MM.1S (cell line): Measurements from ENCODE around the gene ZNF554.

Experiments used
- DNase-seq: peaks from one replicate; pipeline ENCODE4 v3.0.0-alpha.2; 2015
- H2AFZ ChIP-seq: fragments of 300-600 bp; sonication (generic); 2 replicates; pipeline ENCODE4 v1.6.0; 2016; ENCODE audit warnings: antibody characterized with exemption, low read length
- H3F3A ChIP-seq: fragments of 300-600 bp; sonication (generic); 2 replicates; pipeline ENCODE4 v1.6.1; 2016; ENCODE audit warnings: mild to moderate bottlenecking, antibody characterized with exemption, low read length, moderate library complexity, mixed read lengths; ENCODE audit not compliant: insufficient read depth
- H3K27ac ChIP-seq: fragments of 300-600 bp; sonication (generic); 2 replicates; pipeline ENCODE4 v1.5.1; 2016; ENCODE audit warnings: mild to moderate bottlenecking, low read length
- H3K27me3 ChIP-seq: fragments of 300-600 bp; sonication (generic); replicated peaks from 2 replicates; pipeline ENCODE4 v1.6.0; 2016; ENCODE audit warnings: low read length; ENCODE audit not compliant: insufficient read depth
- H3K36me3 ChIP-seq: fragments of 300-600 bp; sonication (generic); replicated peaks from 2 replicates; pipeline ENCODE4 v1.6.1; 2016; ENCODE audit warnings: mild to moderate bottlenecking, low read length, mixed read lengths; ENCODE audit not compliant: insufficient read depth
- H3K4me1 ChIP-seq: fragments of 300-600 bp; sonication (generic); 2 replicates; pipeline ENCODE4 v1.6.1; 2016; ENCODE audit warnings: low read length, mixed read lengths
- H3K4me2 ChIP-seq: fragments of 300-600 bp; sonication (generic); 2 replicates; pipeline ENCODE4 v1.6.0; 2016; ENCODE audit warnings: low read depth, low read length
- H3K4me3 ChIP-seq: fragments of 300-600 bp; sonication (generic); 2 replicates; pipeline ENCODE4 v1.5.1; 2016; ENCODE audit warnings: low read length, mixed read lengths
- H3K79me2 ChIP-seq: fragments of 300-600 bp; sonication (generic); 2 replicates; pipeline ENCODE4 v1.6.1; 2016; ENCODE audit warnings: mixed run types, low read length, mixed read lengths
- H3K9ac ChIP-seq: fragments of 300-600 bp; sonication (generic); 2 replicates; pipeline ENCODE4 v1.6.1; 2016; ENCODE audit warnings: low read length, mixed read lengths
- H3K9me2 ChIP-seq: fragments of 300-600 bp; sonication (generic); replicated peaks from 2 replicates; pipeline ENCODE4 v1.6.1; 2016; ENCODE audit warnings: mild to moderate bottlenecking, low read length, mixed read lengths; ENCODE audit not compliant: insufficient read depth
- H3K9me3 ChIP-seq: fragments of 300-600 bp; sonication (generic); replicated peaks from 2 replicates; pipeline ENCODE4 v1.6.1; 2016; ENCODE audit warnings: mild to moderate bottlenecking, low read length, mixed read lengths; ENCODE audit not compliant: insufficient read depth
- H4K20me1 ChIP-seq: fragments of 300-600 bp; sonication (generic); 2 replicates; pipeline ENCODE4 v1.6.1; 2016; ENCODE audit warnings: mild to moderate bottlenecking, low read length, moderate library complexity, mixed read lengths; ENCODE audit not compliant: insufficient read depth
- CTCF ChIP-seq: fragments of 300-600 bp; sonication (generic); IDR thresholded peaks from 2 replicates; pipeline ENCODE4 v1.5.1; 2016; ENCODE audit warnings: antibody characterized with exemption, low read length, mixed read lengths
- EZH2 ChIP-seq: fragments of 300-600 bp; sonication (generic); optimal IDR thresholded peaks from 2 replicates; pipeline ENCODE3; 2017; ENCODE audit warnings: low read depth, mild to moderate bottlenecking, antibody characterized with exemption, low read length, mixed read lengths
- EZH2phosphoT487 ChIP-seq: fragments of 300-600 bp; sonication (generic); IDR thresholded peaks from 2 replicates; pipeline ENCODE4 v1.6.1; 2018; ENCODE audit warnings: antibody characterized with exemption, low read length

The ZNF554 gene

GRCh38 chr19:2820112-2820702 lies 539 bp downstream of the ZNF554 start:
- Histone ChIP-seq H2AFZ (peak overlapping the region; percentile 78), H3F3A (no peaks in the 10 kb centered on the region), H3K27me3 (no peaks in the 10 kb centered on the region), H3K36me3 (no peaks in the 10 kb centered on the region), H3K4me3 (peak overlapping the region; percentile 69), H3K27ac (no peak overlapping the region), H3K4me2 (peak overlapping the region; percentile 91), H3K4me1 (no peaks in the 10 kb centered on the region), H3K79me2 (0 out of 2 replicates have a peak, but pooled peaks cover 4% of the 10 kb centered on the region), H4K20me1 (no peaks in the 10 kb centered on the region), H3K9me2 (no peaks in the 10 kb centered on the region), H3K9me3 (no peaks in the 10 kb centered on the region), H3K9ac (peak overlapping the region; percentile 63; the same call in 1 of the 2 replicates)
- TF ChIP-seq EZH2phosphoT487 = no peak
- no peak for TF ChIP-seq EZH2
- no peak for TF ChIP-seq CTCF
- DNase-seq = no peak

- no peak overlapping the region for H2AFZ ChIP-seq
- 0 out of 2 replicates have a peak, but pooled peaks cover 4% of the 10 kb centered on the region for H3K79me2 ChIP-seq
- no peaks in the 10 kb centered on the region for H3F3A ChIP-seq
- H3K4me2 ChIP-seq = no peak overlapping the region
- H3K4me3 ChIP-seq = no peak overlapping the region
- H3K9me2 ChIP-seq = no peaks in the 10 kb centered on the region
- no peaks in the 10 kb centered on the region for H3K9me3 ChIP-seq
- H3K4me1 ChIP-seq = no peaks in the 10 kb centered on the region
- no peaks in the 10 kb centered on the region for H3K36me3 ChIP-seq
- DNase-seq = no peak
- TF ChIP-seq EZH2phosphoT487 (no peak), CTCF (no peak), EZH2 (no peak)
- no peak overlapping the region for H3K9ac ChIP-seq
- H3K27ac ChIP-seq = no peak overlapping the region
- no peaks in the 10 kb centered on the region for H4K20me1 ChIP-seq
- H3K27me3 ChIP-seq = no peaks in the 10 kb centered on the region
These were observed 3.2 kb downstream of the ZNF554 start for GRCh38 chr19:2822846-2823245.

GRCh38 chr19:2823646-2824045 lies 4.0 kb downstream of the ZNF554 start:
- no peaks in the 10 kb centered on the region for H3K36me3 ChIP-seq
- H3K9me2 ChIP-seq = no peaks in the 10 kb centered on the region

More at GRCh38 chr19:2823646-2824045, 4.0 kb downstream of the ZNF554 start:
- DNase-seq = no peak
- 0 out of 2 replicates have a peak, but pooled peaks cover 4% of the 10 kb centered on the region for H3K79me2 ChIP-seq
- H3K27me3 ChIP-seq = no peaks in the 10 kb centered on the region
- H2AFZ ChIP-seq = no peak overlapping the region
- no peak for TF ChIP-seq EZH2
- TF ChIP-seq CTCF = no peak
- no peak for TF ChIP-seq EZH2phosphoT487
- H3K4me3 ChIP-seq = no peak overlapping the region
- H4K20me1 ChIP-seq = no peaks in the 10 kb centered on the region
- H3K9ac ChIP-seq = no peak overlapping the region
- H3F3A ChIP-seq = no peaks in the 10 kb centered on the region
- no peak overlapping the region for H3K27ac ChIP-seq
- no peak overlapping the region for H3K4me2 ChIP-seq
- H3K4me1 ChIP-seq = no peaks in the 10 kb centered on the region
- H3K9me3 ChIP-seq = no peaks in the 10 kb centered on the region
